ENCODE results near the gene RPL19. TPM values are rescaled to one million over a fixed set of nuclear protein-coding genes. Genes with fewer than 3 reads are reported as not detected.
"Not testable (repeated sequence)": the region's sequence is repeated elsewhere in the genome, so short reads cannot be mapped to it uniquely, and the experiment has no call there.

Gene RPL19
- total RNA-seq, 3 donors from 2014 or later: 1,315 to 1,492 (median 1,411) TPM

- peaks cover 7% of the 10 kb centered on the region for H3K4me1 ChIP-seq (ENCODE audit: low read depth)
- H3K4me3 ChIP-seq: peak overlapping the region; percentile 6
- intact Hi-C loops (cut with DNase I, micrococcal nuclease): no loop called here
- DNase-seq: peak; percentile 85
- ATAC-seq: peak; percentile 89
- no peaks in the 10 kb centered on the region for H3K9me3 ChIP-seq
- no peaks in the 10 kb centered on the region for H3K36me3 ChIP-seq (ENCODE audit: low read depth)
- TF ChIP-seq, protein P1, sequence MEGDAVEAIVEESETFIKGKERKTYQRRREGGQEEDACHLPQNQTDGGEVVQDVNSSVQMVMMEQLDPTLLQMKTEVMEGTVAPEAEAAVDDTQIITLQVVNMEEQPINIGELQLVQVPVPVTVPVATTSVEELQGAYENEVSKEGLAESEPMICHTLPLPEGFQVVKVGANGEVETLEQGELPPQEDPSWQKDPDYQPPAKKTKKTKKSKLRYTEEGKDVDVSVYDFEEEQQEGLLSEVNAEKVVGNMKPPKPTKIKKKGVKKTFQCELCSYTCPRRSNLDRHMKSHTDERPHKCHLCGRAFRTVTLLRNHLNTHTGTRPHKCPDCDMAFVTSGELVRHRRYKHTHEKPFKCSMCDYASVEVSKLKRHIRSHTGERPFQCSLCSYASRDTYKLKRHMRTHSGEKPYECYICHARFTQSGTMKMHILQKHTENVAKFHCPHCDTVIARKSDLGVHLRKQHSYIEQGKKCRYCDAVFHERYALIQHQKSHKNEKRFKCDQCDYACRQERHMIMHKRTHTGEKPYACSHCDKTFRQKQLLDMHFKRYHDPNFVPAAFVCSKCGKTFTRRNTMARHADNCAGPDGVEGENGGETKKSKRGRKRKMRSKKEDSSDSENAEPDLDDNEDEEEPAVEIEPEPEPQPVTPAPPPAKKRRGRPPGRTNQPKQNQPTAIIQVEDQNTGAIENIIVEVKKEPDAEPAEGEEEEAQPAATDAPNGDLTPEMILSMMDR (IDR thresholded peaks at IDR 0.05): peak; percentile 55
These were observed 35.4 kb upstream of the RPL19 start for GRCh38 chr17:39164675-39165143.

DNA sequence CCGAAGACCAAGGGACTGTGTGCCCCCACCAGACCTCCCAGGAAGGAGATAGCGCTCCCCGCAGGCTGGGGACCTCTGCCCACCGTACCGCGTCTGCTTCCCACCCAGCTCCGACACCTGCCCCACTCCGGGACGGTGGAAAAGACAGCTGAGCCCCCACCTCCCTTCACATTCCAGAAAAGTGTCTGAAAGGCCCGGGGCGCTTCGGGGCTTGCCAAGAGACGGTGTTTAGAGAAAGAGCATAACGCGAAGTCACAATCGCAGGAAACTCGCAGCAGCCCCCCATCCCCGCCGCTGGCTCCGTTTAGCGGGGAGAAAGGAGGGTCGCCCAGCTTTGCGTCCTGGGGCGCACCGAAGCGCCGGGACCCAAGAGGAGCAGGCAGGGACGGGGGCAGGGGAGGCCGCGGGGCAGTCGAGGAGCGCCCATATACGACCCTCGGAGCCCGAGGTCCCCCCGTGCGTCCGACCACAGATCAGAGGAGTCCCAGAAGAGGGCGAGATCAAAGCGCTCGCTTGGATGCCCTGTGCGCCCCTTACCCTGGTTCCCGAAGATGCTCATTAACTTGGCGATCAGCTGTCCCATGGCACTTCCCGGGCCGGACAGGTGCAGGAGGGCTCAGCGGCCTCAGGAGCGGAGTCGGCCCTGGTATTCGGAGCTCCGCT lies 34.8 kb upstream of the RPL19 start:
- DNase-seq (no peak), ATAC-seq (no peak)
- H3K4me1 ChIP-seq (ENCODE audit: low read depth): peaks cover 7% of the 10 kb centered on the region
- no peak overlapping the region for H3K4me3 ChIP-seq
- H3K36me3 ChIP-seq (ENCODE audit: low read depth): no peaks in the 10 kb centered on the region
- TF ChIP-seq, protein P1 (IDR thresholded peaks at IDR 0.05): no peak
- intact Hi-C loops (cut with DNase I, micrococcal nuclease): no loop called here
- H3K9me3 ChIP-seq: no peaks in the 10 kb centered on the region

- no peak for ATAC-seq
- Histone ChIP-seq H3K4me3 (no peak within 1 kb of the TSS), H3K9me3 (no peaks in the 10 kb centered on the region), H3K36me3 (ENCODE audit: low read depth) (no peaks in the 10 kb centered on the region), H3K4me1 (ENCODE audit: low read depth) (peaks cover 7% of the 10 kb centered on the region)
- DNase-seq: no peak
- TF ChIP-seq, protein P1 (IDR thresholded peaks at IDR 0.05): no peak
- intact Hi-C loops (cut with DNase I, micrococcal nuclease): no loop called here
These were observed 34.2 kb upstream of the RPL19 start, which contains the start of gene ARL5C for GRCh38 chr17:39165841-39166349. Gene ARL5C, minus strand, starts transcription at chr17:39166161. Its CDS starts 401 bp downstream, at chr17:39165760.

GRCh38 chr17:39166437-39167335 lies 33.4 kb upstream of the RPL19 start:
- no peak overlapping the region for H3K4me3 ChIP-seq
- DNase-seq: no peak
- no peak for ATAC-seq
- peaks cover 7% of the 10 kb centered on the region for H3K4me1 ChIP-seq (ENCODE audit: low read depth)
- intact Hi-C loops (cut with DNase I, micrococcal nuclease): no loop called here
- TF ChIP-seq, protein P1 (IDR thresholded peaks at IDR 0.05): no peak
- H3K36me3 ChIP-seq (ENCODE audit: low read depth): no peaks in the 10 kb centered on the region
- H3K9me3 ChIP-seq: no peaks in the 10 kb centered on the region

GRCh38 chr17:39167476-39167875 lies 32.6 kb upstream of the RPL19 start:
- H3K4me3 ChIP-seq: no peak overlapping the region
- intact Hi-C loops (cut with DNase I, micrococcal nuclease): no loop called here
- peaks cover 7% of the 10 kb centered on the region for H3K4me1 ChIP-seq (ENCODE audit: low read depth)
- TF ChIP-seq, protein P1 (IDR thresholded peaks at IDR 0.05): no peak
- ATAC-seq (peak; percentile 7), DNase-seq (no peak)
- H3K36me3 ChIP-seq (ENCODE audit: low read depth): no peaks in the 10 kb centered on the region
- H3K9me3 ChIP-seq: no peaks in the 10 kb centered on the region

DNA sequence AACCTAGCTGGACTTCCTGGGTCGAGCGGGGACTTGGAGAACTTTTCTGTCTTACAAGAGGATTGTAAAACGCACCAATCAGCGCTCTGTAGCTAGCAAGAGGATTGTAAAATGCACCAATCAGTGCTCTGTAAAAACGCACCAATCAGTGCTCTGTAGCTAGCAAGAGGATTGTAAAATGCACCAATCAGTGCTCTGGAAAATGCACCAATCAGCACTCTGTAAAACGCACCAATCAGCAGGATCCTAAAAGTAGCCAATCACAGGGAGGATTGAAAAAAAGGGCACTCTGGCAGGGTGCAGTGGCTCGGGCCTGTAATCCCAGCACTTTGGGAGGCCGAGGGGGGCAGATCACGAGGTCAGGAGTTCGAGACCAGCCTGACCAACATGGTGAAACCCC lies 31.6 kb upstream of the RPL19 start:
- H3K9me3 ChIP-seq; H3K4me3 ChIP-seq; intact Hi-C loops (cut with DNase I, micrococcal nuclease); H3K36me3 ChIP-seq (ENCODE audit: low read depth); H3K4me1 ChIP-seq (ENCODE audit: low read depth); DNase-seq; ATAC-seq: not testable (repeated sequence)
